ENCODE data around the gene BRINP3. TPM values are rescaled to one million over a fixed set of nuclear protein-coding genes. Genes with fewer than 3 reads are reported as not detected.

BRINP3 gene
- polyA plus RNA-seq, 2 of the 4 experiments (the other 2 are of a cell fraction): not detected

GRCh38 chr1:190416239-190416638, 61.4 kb downstream of the BRINP3 start (continued):
- TF ChIP-seq ATOH8 (CRISPR knock-in tag; IDR thresholded peaks at IDR 0.05; ENCODE audit: low read depth) (no peak), MAX (IDR thresholded peaks at IDR 0.05) (no peak), SMC3 (IDR thresholded peaks at IDR 0.05) (no peak), CBX2 (IDR thresholded peaks at IDR 0.05; ENCODE audit: borderline replicate concordance, low read depth) (no peak), FOXS1 (CRISPR knock-in tag; IDR thresholded peaks at IDR 0.05) (no peak), JUN (IDR thresholded peaks at IDR 0.05) (no peak), HES2 (IDR thresholded peaks at IDR 0.05) (no peak)

GRCh38 chr1:190413142-190413541, 64.5 kb downstream of the BRINP3 start:
- no peak for TF ChIP-seq POLR2A (IDR thresholded peaks at IDR 0.05; ENCODE audit: low read length)
- TF ChIP-seq HES2 (IDR thresholded peaks at IDR 0.05): no peak
- POLR2A ChIA-PET: no interaction called here
- CTCF ChIA-PET: no interaction called here
- ATAC-seq (no peak), DNase-seq (ENCODE audit: low read depth in 1 of 2, low spot score in 1 of 2) (no peak), FAIRE-seq (no peak)
- Histone ChIP-seq H3K4me3 (no peak overlapping the region), H3K4me2 (no peak overlapping the region), H3K27ac (no peak overlapping the region), H3K9me3 (no peaks in the 10 kb centered on the region), H3K4me1 (no peaks in the 10 kb centered on the region)
- 80% methylated on average over 3 of the region's 3 CpGs for WGBS (ENCODE audit: missing lambda C conversion rate)

- ATAC-seq (no peak), FAIRE-seq (no peak), DNase-seq (ENCODE audit: low read depth in 1 of 2, low spot score in 1 of 2) (no peak)
- WGBS (ENCODE audit: missing lambda C conversion rate): 75% methylated on average over 3 of the region's 3 CpGs
- Histone ChIP-seq H3K4me2 (no peak overlapping the region), H3K4me3 (no peak overlapping the region), H3K9me3 (no peaks in the 10 kb centered on the region), H3K27ac (no peak overlapping the region), H3K4me1 (no peaks in the 10 kb centered on the region)
- TF ChIP-seq MYC (IDR thresholded peaks at IDR 0.05; ENCODE audit: borderline replicate concordance, low read length) (no peak), RFX5 (IDR thresholded peaks at IDR 0.05) (no peak), SREBF2 (IDR thresholded peaks at IDR 0.05) (no peak), USF2 (IDR thresholded peaks at IDR 0.05) (no peak), NR3C1 (IDR thresholded peaks at IDR 0.05) (no peak), FOSB (CRISPR knock-in tag; IDR thresholded peaks at IDR 0.05) (no peak), KDM1A (IDR thresholded peaks at IDR 0.05; ENCODE audit: low read depth) (no peak), TFCP2L1 (CRISPR knock-in tag; IDR thresholded peaks at IDR 0.05) (no peak), HES2 (IDR thresholded peaks at IDR 0.05) (no peak), POLR2AphosphoS2 (conservative IDR thresholded peaks at IDR 0.05; ENCODE audit: low read length) (no peak), ZNF302 (CRISPR knock-in tag; IDR thresholded peaks at IDR 0.05) (no peak), E2F6 (IDR thresholded peaks at IDR 0.05; ENCODE audit: borderline replicate concordance, low read depth) (no peak), EHMT2 (IDR thresholded peaks at IDR 0.05; ENCODE audit: low read depth) (no peak), SMC3 (IDR thresholded peaks at IDR 0.05) (no peak), RARB (CRISPR knock-in tag; IDR thresholded peaks at IDR 0.05) (no peak), HEYL (CRISPR knock-in tag; IDR thresholded peaks at IDR 0.05) (no peak)
- CTCF ChIA-PET: no interaction called here
- POLR2A ChIA-PET: no interaction called here
Observed at GRCh38 chr1:190403402-190403801, 74.3 kb downstream of the BRINP3 start.
